Measurements from ENCODE around the gene CMIP.

CMIP gene

GRCh38 chr16:81639348-81639747, 194.7 kb downstream of the CMIP start:
- Mint-ChIP-seq H3K27me3 (ENCODE audit: low read depth) (peaks cover 5% of the 10 kb centered on the region), H3K9me3 (no peaks in the 10 kb centered on the region), H3K36me3 (ENCODE audit: low read depth) (no peaks in the 10 kb centered on the region), H3K4me1 (peaks cover 44% of the 10 kb centered on the region), H3K4me3 (no peak overlapping the region), H3K27ac (peak overlapping the region in 1 of 3 experiments; percentile 15)
- TF ChIP-seq, protein P1, sequence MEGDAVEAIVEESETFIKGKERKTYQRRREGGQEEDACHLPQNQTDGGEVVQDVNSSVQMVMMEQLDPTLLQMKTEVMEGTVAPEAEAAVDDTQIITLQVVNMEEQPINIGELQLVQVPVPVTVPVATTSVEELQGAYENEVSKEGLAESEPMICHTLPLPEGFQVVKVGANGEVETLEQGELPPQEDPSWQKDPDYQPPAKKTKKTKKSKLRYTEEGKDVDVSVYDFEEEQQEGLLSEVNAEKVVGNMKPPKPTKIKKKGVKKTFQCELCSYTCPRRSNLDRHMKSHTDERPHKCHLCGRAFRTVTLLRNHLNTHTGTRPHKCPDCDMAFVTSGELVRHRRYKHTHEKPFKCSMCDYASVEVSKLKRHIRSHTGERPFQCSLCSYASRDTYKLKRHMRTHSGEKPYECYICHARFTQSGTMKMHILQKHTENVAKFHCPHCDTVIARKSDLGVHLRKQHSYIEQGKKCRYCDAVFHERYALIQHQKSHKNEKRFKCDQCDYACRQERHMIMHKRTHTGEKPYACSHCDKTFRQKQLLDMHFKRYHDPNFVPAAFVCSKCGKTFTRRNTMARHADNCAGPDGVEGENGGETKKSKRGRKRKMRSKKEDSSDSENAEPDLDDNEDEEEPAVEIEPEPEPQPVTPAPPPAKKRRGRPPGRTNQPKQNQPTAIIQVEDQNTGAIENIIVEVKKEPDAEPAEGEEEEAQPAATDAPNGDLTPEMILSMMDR (IDR thresholded peaks at IDR 0.05; ENCODE audit: unreplicated experiment in 3 of 3), result no peak

GRCh38 chr16:81639931-81640680, 195.5 kb downstream of the CMIP start:
- H3K4me1 Mint-ChIP-seq, result peaks cover 39% of the 10 kb centered on the region
- peak overlapping the region in 1 of 3 experiments; percentile 38 for H3K27ac Mint-ChIP-seq

GRCh38 chr16:81640681-81641070, 196.1 kb downstream of the CMIP start:
- Mint-ChIP-seq H3K36me3 (ENCODE audit: low read depth) (no peaks in the 10 kb centered on the region), H3K27me3 (ENCODE audit: low read depth) (peaks cover 5% of the 10 kb centered on the region), H3K9me3 (no peaks in the 10 kb centered on the region), H3K27ac (peak overlapping the region in 1 of 3 experiments; percentile 38), H3K4me1 (peaks cover 39% of the 10 kb centered on the region), H3K4me3 (no peak overlapping the region)
- TF ChIP-seq, protein P1 (IDR thresholded peaks at IDR 0.05; ENCODE audit: unreplicated experiment in 3 of 3), result no peak

More at GRCh38 chr16:81639931-81640680, 195.5 kb downstream of the CMIP start:
- Mint-ChIP-seq H3K4me3 (no peak overlapping the region), H3K27me3 (ENCODE audit: low read depth) (peaks cover 5% of the 10 kb centered on the region), H3K36me3 (ENCODE audit: low read depth) (no peaks in the 10 kb centered on the region), H3K9me3 (no peaks in the 10 kb centered on the region)
- TF ChIP-seq, protein P1 (IDR thresholded peaks at IDR 0.05; ENCODE audit: unreplicated experiment in 3 of 3), result no peak

GRCh38 chr16:81641395-81642106, 196.9 kb downstream of the CMIP start:
- Mint-ChIP-seq H3K36me3 (ENCODE audit: low read depth) (no peaks in the 10 kb centered on the region), H3K4me1 (peaks cover 35% of the 10 kb centered on the region), H3K27ac (peak overlapping the region in 1 of 3 experiments; percentile 27), H3K9me3 (no peaks in the 10 kb centered on the region), H3K4me3 (no peak overlapping the region), H3K27me3 (ENCODE audit: low read depth) (peaks cover 5% of the 10 kb centered on the region)
- TF ChIP-seq, protein P1 (IDR thresholded peaks at IDR 0.05; ENCODE audit: unreplicated experiment in 3 of 3), result no peak

DNA sequence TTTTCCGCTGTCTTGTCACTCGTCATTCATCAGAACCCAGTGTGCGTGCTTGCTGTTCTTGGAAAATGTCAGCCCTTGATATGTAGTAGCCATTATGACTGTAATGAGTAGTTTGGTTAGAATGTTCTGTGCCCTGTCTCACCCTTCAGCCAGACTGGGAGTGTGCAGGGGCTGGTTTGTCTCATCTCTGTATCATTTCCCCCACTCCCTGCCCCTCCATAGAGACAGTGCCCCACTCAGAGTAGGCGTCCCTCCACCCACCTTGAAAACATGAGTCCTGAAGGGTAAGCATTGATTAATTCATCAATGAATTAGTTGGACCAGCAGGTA, 197.5 kb downstream of the CMIP start:
- peaks cover 36% of the 10 kb centered on the region for H3K4me1 Mint-ChIP-seq
- H3K27ac Mint-ChIP-seq, result peak overlapping the region in 1 of 3 experiments; percentile 27
- no peaks in the 10 kb centered on the region for H3K9me3 Mint-ChIP-seq
- TF ChIP-seq, protein P1 (IDR thresholded peaks at IDR 0.05; ENCODE audit: unreplicated experiment in 3 of 3), result no peak
- H3K36me3 Mint-ChIP-seq (ENCODE audit: low read depth), result no peaks in the 10 kb centered on the region
- no peak overlapping the region for H3K4me3 Mint-ChIP-seq
- H3K27me3 Mint-ChIP-seq (ENCODE audit: low read depth), result peaks cover 5% of the 10 kb centered on the region
